ENCODE results near the gene MAP3K10.

MAP3K10 gene

DNA sequence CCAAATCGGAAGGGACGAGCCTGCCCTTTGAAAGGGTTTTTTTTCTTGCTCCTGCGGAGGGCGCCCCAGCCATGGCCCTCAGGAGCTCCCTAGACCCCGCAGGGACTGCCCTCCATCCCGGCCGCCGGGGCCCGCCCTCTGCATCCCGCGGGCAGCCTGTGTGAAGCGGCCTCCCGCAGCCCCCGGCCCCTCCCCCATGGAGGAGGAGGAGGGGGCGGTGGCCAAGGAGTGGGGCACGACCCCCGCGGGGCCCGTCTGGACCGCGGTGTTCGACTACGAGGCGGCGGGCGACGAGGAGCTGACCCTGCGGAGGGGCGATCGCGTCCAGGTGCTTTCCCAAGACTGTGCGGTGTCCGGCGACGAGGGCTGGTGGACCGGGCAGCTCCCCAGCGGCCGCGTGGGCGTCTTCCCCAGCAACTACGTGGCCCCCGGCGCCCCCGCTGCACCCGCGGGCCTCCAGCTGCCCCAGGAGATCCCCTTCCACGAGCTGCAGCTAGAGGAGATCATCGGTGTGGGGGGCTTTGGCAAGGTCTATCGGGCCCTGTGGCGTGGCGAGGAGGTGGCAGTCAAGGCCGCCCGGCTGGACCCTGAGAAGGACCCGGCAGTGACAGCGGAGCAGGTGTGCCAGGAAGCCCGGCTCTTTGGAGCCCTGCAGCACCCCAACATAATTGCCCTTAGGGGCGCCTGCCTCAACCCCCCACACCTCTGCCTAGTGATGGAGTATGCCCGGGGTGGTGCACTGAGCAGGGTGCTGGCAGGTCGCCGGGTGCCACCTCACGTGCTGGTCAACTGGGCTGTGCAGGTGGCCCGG is 815 bp downstream of the MAP3K10 start (continued):
- no peak for TF ChIP-seq ZBTB49 (tag by site-specific recombination; IDR thresholded peaks at IDR 0.05; ENCODE audit: low read depth)
- no peak for TF ChIP-seq ZNF585B (tag by site-specific recombination; IDR thresholded peaks at IDR 0.05)
- TF ChIP-seq ZNF184 (tag by site-specific recombination; IDR thresholded peaks at IDR 0.05) = no peak
- 0 out of 2 replicates have a peak, but pooled peaks have one; percentile 20 for TF ChIP-seq ZSCAN30 (tag by site-specific recombination; IDR thresholded peaks at IDR 0.05)
- TF ChIP-seq ZNF580 (tag by site-specific recombination; IDR thresholded peaks at IDR 0.05) = no peak
- peak; percentile 40; the same call in 1 of the 2 replicates for TF ChIP-seq ZNF501 (tag by site-specific recombination; IDR thresholded peaks at IDR 0.05)
- TF ChIP-seq, protein P1, sequence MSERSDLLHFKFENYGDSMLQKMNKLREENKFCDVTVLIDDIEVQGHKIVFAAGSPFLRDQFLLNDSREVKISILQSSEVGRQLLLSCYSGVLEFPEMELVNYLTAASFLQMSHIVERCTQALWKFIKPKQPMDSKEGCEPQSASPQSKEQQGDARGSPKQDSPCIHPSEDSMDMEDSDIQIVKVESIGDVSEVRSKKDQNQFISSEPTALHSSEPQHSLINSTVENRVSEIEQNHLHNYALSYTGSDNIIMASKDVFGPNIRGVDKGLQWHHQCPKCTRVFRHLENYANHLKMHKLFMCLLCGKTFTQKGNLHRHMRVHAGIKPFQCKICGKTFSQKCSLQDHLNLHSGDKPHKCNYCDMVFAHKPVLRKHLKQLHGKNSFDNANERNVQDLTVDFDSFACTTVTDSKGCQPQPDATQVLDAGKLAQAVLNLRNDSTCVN (tag by site-specific recombination; optimal IDR thresholded peaks at IDR 0.05) = peak; percentile 40
- TF ChIP-seq ZNF174 (tag by site-specific recombination; IDR thresholded peaks at IDR 0.05) = no peak
- TF ChIP-seq ZSCAN16 (tag by site-specific recombination; IDR thresholded peaks at IDR 0.05) = peak; percentile 18; the same call in 1 of the 2 replicates
- no peak for TF ChIP-seq ZNF658 (tag by site-specific recombination; IDR thresholded peaks at IDR 0.05)
- peak; percentile 71; the same call in 1 of the 2 replicates for TF ChIP-seq ZNF692 (tag by site-specific recombination; IDR thresholded peaks at IDR 0.05)
- no peak for TF ChIP-seq SALL2 (tag by site-specific recombination; IDR thresholded peaks at IDR 0.05; ENCODE audit: borderline replicate concordance)
- no peak for TF ChIP-seq ZNF530 (tag by site-specific recombination; IDR thresholded peaks at IDR 0.05; ENCODE audit: low read depth)
- TF ChIP-seq GFI1B (tag by site-specific recombination; IDR thresholded peaks at IDR 0.05) = no peak
- no peak for TF ChIP-seq TRIM28 (IDR thresholded peaks at IDR 0.05; ENCODE audit: borderline replicate concordance, low read length)
- no peak for TF ChIP-seq ZNF837 (tag by site-specific recombination; IDR thresholded peaks at IDR 0.05)
- TF ChIP-seq PRDM1 (tag by site-specific recombination; IDR thresholded peaks at IDR 0.05) = no peak
- TF ChIP-seq ZNF148 (tag by site-specific recombination; IDR thresholded peaks at IDR 0.05; ENCODE audit: borderline replicate concordance) = no peak
- no peak for TF ChIP-seq ZBTB6 (tag by site-specific recombination; IDR thresholded peaks at IDR 0.05)
- TF ChIP-seq ZNF416 (tag by site-specific recombination; IDR thresholded peaks at IDR 0.05) = no peak
- TF ChIP-seq ZNF596 (tag by site-specific recombination; IDR thresholded peaks at IDR 0.05) = no peak
- no peak for TF ChIP-seq ZNF426 (tag by site-specific recombination; IDR thresholded peaks at IDR 0.05)
- no peak for TF ChIP-seq AEBP2 (tag by site-specific recombination; IDR thresholded peaks at IDR 0.05; ENCODE audit: borderline replicate concordance)
- peak; percentile 53; the same call in 1 of the 2 replicates for TF ChIP-seq KLF8 (tag by site-specific recombination; IDR thresholded peaks at IDR 0.05)
- TF ChIP-seq ZNF664 (tag by site-specific recombination; IDR thresholded peaks at IDR 0.05) = no peak
- no peak for TF ChIP-seq ZNF707 (tag by site-specific recombination; IDR thresholded peaks at IDR 0.05)
- TF ChIP-seq ZNF18 (tag by site-specific recombination; IDR thresholded peaks at IDR 0.05) = no peak
